ENCODE measurements around the gene SNRPE.

Gene SNRPE

DNA sequence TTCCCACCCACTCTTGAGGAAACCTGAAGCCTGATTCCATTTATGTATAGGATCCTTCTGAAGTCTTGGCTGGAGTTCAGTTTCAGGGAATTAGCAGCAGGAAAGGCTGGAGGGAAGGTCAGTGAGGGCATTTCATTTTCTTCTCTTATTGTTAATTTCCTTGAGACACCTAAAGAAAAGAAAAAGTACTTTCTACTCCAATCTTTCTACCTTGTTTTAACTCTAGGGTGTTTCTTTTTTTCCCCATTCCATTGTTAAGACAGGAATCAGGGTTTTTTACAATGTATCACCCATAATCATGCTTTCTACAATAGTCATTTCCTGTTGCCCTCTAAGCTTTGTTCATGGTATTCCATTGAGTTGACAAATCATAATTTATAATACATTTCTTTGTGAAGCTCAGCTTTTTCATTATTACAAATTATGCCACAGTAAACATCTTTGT is 27.4 kb downstream of the SNRPE start:
- no peak for DNase-seq

GRCh38 chr1:203891950-203892349 is 30.6 kb downstream of the SNRPE start:
- no peak for DNase-seq

GRCh38 chr1:203898458-203899352 is 37.3 kb downstream of the SNRPE start:
- no peak for DNase-seq

GRCh38 chr1:203899353-203899716 is 37.9 kb downstream of the SNRPE start:
- DNase-seq = no peak

DNA sequence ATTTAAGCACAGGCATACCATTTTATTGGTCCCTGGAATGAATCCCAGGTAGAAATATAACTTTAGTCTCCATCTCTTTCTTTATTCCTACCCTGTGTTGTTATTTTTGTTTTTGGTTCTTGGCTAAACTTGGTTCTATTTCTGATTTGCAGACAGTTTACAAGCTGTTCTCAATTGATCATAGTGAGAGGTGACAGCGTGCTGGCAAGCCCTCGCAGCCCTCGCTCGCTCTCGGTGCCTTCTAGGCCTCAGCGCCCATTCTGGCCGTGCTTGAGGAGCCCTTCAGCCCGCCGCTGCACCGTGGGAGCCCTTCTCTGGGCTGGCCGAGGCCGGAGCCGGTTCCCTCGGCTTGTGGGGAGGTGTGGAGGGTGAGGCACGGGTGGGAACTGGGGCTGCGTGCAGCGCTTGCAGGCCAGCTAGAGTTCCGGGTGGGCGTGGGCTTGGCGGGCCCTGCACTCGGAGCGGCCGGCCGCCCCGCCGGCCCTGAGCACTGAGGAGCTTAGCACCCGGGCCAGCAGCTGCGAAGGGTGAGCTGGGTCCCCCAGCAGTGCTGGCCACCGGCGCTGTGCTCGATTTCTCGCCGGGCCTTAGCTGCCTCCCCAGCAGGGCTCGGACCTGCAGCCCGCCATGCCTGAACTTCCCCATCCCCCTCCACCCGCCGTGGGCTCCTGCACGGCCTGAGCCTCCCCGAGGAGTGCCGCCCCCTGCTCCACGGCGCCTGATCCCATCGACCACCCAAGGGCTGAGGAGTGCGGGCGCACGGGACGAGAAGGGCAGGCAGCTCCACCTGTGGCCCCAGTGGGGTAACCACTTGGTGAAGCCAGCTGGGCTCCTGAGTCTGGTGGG is 38.7 kb downstream of the SNRPE start:
- DNase-seq = no peak

DNA sequence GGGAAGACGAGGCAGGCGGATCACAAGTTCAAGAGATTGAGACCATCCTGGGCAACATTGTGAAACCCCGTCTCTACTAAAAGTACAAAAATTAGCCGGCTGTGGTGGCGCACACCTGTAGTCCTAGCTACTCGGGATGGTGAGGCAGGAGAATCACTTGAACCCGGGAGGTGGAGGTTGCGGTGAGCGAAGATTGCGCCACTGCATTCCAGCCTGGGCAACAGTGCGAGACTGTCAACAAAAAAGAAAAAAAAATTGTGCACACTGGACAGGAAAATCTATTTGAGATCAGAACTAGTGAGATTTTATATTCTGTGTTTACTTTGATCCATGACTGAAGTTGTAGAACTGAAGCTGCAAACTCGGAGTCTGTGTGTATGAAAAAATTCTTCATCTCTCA is 40.2 kb downstream of the SNRPE start:
- DNase-seq = no peak

- no peak for DNase-seq
These were observed 43.9 kb downstream of the SNRPE start for GRCh38 chr1:203905275-203905674.

DNA sequence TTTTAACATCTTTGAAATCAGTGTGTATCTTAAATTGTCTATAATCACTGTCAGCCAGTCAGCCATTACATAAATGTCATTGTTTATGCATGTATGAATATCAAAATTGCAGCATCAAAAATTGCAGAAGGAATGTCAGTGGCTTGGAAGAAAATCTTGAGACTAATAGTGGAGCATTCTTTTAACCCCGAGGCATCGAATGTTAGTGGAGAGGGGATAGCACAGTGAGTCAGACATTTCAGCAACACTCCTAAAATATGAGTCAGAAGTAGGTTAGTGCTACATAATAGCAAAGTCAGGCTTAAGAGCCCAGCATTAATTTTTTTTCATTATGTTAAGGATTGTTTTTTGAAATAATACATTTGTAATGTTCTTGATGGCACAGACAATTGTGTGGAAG is 45.5 kb downstream of the SNRPE start:
- DNase-seq = no peak

DNA sequence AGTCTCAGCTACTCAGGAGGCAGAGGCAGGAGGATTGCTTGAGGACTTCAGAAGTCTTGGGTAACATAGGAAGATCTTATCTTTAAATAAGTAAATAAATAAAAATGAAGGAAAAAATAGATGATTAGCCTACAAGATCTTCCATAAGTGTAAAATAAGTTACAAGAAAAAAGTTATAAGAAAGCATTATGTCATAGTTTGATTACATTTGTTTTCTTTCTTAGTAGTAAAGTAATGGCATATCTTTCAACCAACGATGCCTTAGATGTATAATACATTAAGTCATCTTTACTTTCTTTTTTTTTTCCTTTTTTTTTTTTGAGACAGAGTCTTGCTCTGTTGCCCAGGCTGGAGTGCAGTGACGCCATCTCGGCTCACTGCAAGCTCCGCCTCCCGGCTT is 46.5 kb downstream of the SNRPE start:
- DNase-seq = no peak

DNA sequence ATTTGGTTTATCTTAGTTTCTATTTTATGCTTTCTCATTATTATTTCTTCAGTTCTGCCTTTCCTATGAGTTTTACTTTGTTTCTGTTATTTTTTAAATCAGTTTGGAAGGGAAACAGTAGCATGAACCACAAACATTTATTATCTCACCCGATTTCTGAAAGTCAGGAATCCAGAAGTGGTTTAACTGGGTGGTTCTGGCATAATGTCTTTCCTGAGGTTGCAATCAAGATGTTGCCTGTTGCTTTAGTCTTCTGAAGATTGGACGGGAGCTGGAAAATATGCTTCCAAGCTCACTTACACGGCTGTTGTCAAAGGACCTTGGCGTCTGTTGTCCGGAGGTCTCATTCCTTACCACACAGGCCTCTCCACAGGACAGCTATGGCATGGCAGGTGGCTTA is 50.4 kb downstream of the SNRPE start:
- no peak for DNase-seq

GRCh38 chr1:203913073-203913521 is 51.7 kb downstream of the SNRPE start:
- no peak for DNase-seq

GRCh38 chr1:203914292-203914691 is 52.9 kb downstream of the SNRPE start:
- DNase-seq = no peak

DNA sequence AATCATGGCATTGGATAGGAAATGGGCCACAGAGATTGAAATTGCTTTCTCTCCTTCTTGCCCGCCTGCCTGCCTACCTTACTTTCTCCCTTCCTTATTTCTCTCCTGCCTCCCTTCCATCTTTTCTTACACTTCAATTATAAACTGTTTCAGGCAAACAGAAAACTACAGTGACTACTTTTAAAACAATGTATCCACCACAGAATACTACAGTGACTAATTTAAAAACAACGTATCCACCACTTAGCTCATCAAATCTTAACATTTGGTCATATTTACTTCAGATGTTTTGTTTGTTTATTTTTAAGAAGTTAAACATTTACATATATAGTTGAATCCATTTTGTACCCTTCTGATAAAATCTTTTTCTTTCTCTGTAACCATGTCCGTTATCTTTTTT is 54.4 kb downstream of the SNRPE start:
- DNase-seq = no peak

GRCh38 chr1:203916756-203917155 is 55.4 kb downstream of the SNRPE start:
- DNase-seq = no peak

All from retina (tissue), 1 donor.